ENCODE data around the gene CUX1. TPM values are rescaled to one million over a fixed set of nuclear protein-coding genes. Genes with fewer than 3 reads are reported as not detected.

Gene CUX1
- total RNA-seq, 1 experiment from 2014 or later = 64.3 TPM

GRCh38 chr7:102262546-102262945, 445.1 kb downstream of the CUX1 start (continued):
- TF ChIP-seq, protein P1, sequence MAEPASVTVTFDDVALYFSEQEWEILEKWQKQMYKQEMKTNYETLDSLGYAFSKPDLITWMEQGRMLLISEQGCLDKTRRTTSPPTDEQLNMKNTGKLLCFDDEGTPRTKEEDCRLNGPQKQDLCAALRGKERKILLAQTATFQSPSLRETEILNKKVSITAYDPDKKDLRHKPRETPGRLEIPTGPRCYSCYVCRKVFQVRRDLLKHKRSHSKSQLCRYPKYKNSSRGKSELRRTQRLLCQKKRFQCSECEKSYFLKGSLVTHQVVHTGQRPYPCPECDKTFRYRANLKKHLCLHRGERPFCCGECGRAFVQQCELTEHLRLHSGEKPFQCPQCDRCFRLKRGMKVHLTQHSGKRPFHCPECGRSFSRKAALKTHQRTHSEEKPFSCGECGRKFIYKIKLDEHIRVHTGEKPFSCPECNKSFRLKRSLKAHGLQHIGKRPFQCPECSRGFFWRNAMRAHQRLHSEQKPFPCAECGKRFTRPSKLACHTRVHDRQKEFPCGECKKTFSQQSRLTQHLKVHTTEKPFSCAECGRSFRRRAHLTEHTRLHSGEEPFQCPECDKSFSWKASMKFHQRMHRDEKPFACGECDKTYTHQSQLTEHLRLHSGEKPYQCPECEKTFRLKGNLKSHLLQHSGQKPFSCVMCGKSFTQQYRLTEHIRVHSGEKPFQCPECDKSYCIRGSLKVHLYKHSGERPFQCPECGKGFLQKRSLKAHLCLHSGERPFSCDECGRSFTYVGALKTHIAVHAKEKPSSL (CRISPR knock-in tag; conservative IDR thresholded peaks at IDR 0.05) = no peak
- no peak for TF ChIP-seq ZNF416 (CRISPR knock-in tag; IDR thresholded peaks at IDR 0.05)
- TF ChIP-seq SMAD3 (CRISPR knock-in tag; IDR thresholded peaks at IDR 0.05; ENCODE audit: borderline replicate concordance) = no peak
- no peak for TF ChIP-seq GTF2I (CRISPR knock-in tag; conservative IDR thresholded peaks at IDR 0.05)

DNA sequence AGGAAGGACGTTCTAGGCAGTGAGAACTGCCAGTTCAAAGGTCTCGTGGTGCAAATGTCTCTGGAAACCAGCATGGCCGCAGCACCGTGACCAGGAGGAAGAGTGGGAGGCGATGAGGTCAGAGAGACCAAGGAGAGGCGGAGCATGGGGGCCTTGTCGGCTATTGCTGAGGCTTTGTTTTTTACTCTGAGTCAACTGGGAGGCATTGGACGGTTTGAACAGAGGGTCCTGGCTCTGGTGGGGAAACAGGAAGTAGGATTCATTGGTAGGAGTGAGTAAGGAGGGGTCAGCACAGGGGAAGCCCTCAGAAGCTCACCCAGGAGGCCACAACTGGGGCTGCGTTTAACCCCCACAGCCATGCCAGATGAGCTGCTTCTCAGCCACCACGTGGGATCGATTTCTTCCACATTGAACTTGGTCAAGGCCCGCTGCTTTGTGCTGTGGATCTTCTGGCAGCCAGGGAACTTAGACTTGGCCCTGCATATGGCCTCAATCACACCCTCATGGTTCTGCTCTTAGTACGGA, 447.0 kb downstream of the CUX1 start:
- CTCF ChIA-PET = interaction anchor here (0.5 to 1.0 kb wide), 2 partner anchors 9 to 14 kb away, joined by 3 to 5 read pairs; no protein-coding TSS in a partner anchor
- H3K36me3 Mint-ChIP-seq = no peaks in the 10 kb centered on the region

GRCh38 chr7:102266541-102266940, 449.1 kb downstream of the CUX1 start:
- Mint-ChIP-seq H3K36me3 (no peaks in the 10 kb centered on the region), H3K4me3 (no peak overlapping the region), H3K9me3 (no peaks in the 10 kb centered on the region), H3K27me3 (ENCODE audit: low read depth) (no peaks in the 10 kb centered on the region; the same call in 1 of the 2 replicates), H3K27ac (no peak overlapping the region), H3K4me1 (peaks cover 5% of the 10 kb centered on the region; the same call in 1 of the 2 replicates)
- ChIA-PET POLR2A (no interaction called here), CTCF (interaction anchor here (0.6 to 1.4 kb wide), 3 partner anchors 13 to 201 kb away, joined by 3 to 4 read pairs (median 3); no protein-coding TSS in a partner anchor)
- DNase-seq (ENCODE audit: low spot score) (no peak), ATAC-seq (no peak)
- TF ChIP-seq PRRX2 (CRISPR knock-in tag; IDR thresholded peaks at IDR 0.05) (no peak), SMAD4 (CRISPR knock-in tag; IDR thresholded peaks at IDR 0.05) (no peak), NR1H2 (CRISPR knock-in tag; IDR thresholded peaks at IDR 0.05) (no peak), CREM (CRISPR knock-in tag; IDR thresholded peaks at IDR 0.05) (no peak), ARID4B (CRISPR knock-in tag; IDR thresholded peaks at IDR 0.05; ENCODE audit: borderline replicate concordance) (no peak), ZSCAN18 (CRISPR knock-in tag; IDR thresholded peaks at IDR 0.05) (no peak), CDX4 (CRISPR knock-in tag; IDR thresholded peaks at IDR 0.05; ENCODE audit: borderline replicate concordance) (no peak), ETV6 (CRISPR knock-in tag; IDR thresholded peaks at IDR 0.05) (no peak), ZNF416 (CRISPR knock-in tag; IDR thresholded peaks at IDR 0.05) (no peak), ZNF232 (CRISPR knock-in tag; IDR thresholded peaks at IDR 0.05) (no peak), SMAD3 (CRISPR knock-in tag; IDR thresholded peaks at IDR 0.05; ENCODE audit: borderline replicate concordance) (no peak)
- TF ChIP-seq, protein P2, sequence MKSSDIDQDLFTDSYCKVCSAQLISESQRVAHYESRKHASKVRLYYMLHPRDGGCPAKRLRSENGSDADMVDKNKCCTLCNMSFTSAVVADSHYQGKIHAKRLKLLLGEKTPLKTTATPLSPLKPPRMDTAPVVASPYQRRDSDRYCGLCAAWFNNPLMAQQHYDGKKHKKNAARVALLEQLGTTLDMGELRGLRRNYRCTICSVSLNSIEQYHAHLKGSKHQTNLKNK (CRISPR knock-in tag; IDR thresholded peaks at IDR 0.05) = no peak
- TF ChIP-seq, protein P3, sequence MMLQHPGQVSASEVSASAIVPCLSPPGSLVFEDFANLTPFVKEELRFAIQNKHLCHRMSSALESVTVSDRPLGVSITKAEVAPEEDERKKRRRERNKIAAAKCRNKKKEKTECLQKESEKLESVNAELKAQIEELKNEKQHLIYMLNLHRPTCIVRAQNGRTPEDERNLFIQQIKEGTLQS (CRISPR knock-in tag; conservative IDR thresholded peaks at IDR 0.05) = no peak
- TF ChIP-seq, protein P4, sequence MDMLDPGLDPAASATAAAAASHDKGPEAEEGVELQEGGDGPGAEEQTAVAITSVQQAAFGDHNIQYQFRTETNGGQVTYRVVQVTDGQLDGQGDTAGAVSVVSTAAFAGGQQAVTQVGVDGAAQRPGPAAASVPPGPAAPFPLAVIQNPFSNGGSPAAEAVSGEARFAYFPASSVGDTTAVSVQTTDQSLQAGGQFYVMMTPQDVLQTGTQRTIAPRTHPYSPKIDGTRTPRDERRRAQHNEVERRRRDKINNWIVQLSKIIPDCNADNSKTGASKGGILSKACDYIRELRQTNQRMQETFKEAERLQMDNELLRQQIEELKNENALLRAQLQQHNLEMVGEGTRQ (CRISPR knock-in tag; IDR thresholded peaks at IDR 0.05) = no peak

More for the DNA sequence above, 447.0 kb downstream of the CUX1 start:
- DNase-seq (ENCODE audit: low spot score) (no peak), ATAC-seq (peak; percentile 46)
- Mint-ChIP-seq H3K4me1 (peaks cover 5% of the 10 kb centered on the region; the same call in 1 of the 2 replicates), H3K4me3 (no peak overlapping the region), H3K9me3 (no peaks in the 10 kb centered on the region), H3K27me3 (ENCODE audit: low read depth) (no peaks in the 10 kb centered on the region; the same call in 1 of the 2 replicates), H3K27ac (peak overlapping the region; percentile 34)
- no peak for TF ChIP-seq KAT7 (CRISPR knock-in tag; IDR thresholded peaks at IDR 0.05; ENCODE audit: borderline replicate concordance)
- TF ChIP-seq, protein P5, sequence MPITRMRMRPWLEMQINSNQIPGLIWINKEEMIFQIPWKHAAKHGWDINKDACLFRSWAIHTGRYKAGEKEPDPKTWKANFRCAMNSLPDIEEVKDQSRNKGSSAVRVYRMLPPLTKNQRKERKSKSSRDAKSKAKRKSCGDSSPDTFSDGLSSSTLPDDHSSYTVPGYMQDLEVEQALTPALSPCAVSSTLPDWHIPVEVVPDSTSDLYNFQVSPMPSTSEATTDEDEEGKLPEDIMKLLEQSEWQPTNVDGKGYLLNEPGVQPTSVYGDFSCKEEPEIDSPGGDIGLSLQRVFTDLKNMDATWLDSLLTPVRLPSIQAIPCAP (CRISPR knock-in tag; IDR thresholded peaks at IDR 0.05) = no peak
- TF ChIP-seq, protein P6, sequence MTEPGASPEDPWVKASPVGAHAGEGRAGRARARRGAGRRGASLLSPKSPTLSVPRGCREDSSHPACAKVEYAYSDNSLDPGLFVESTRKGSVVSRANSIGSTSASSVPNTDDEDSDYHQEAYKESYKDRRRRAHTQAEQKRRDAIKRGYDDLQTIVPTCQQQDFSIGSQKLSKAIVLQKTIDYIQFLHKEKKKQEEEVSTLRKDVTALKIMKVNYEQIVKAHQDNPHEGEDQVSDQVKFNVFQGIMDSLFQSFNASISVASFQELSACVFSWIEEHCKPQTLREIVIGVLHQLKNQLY (CRISPR knock-in tag; IDR thresholded peaks at IDR 0.05) = no peak
- TF ChIP-seq RELA (CRISPR knock-in tag; IDR thresholded peaks at IDR 0.05; ENCODE audit: borderline replicate concordance) = no peak
- no peak for TF ChIP-seq ZNF219 (CRISPR knock-in tag; IDR thresholded peaks at IDR 0.05; ENCODE audit: borderline replicate concordance)
- POLR2A ChIA-PET = interaction anchor here (0.6 kb wide), 1 partner anchor 622 kb away, joined by 4 read pairs; no protein-coding TSS in a partner anchor
